HepG2 (cell line): ENCODE results near the gene GPX2. TPM values are rescaled to one million over a fixed set of nuclear protein-coding genes. Genes with fewer than 3 reads are reported as not detected.

ENCODE experiments used
- AHR ChIP-seq: IDR thresholded peaks from 2 replicates; pipeline ENCODE4 v1.6.1; 2018; ENCODE audit warnings: missing genetic modification reagents, missing compliant biosample characterization
- CREB1 ChIP-seq, 2 experiments: fragments of 450-650 bp in 1 of 2; IDR thresholded peaks; 2 replicates each; pipeline ENCODE4 v1.6.1; 2016 to 2017; ENCODE audit warnings: control low read depth in 1 of 2, mild to moderate bottlenecking in 1 of 2, missing compliant biosample characterization in 1 of 2, missing genetic modification characterization in 1 of 2
- CREM ChIP-seq, 2 experiments: sonication (generic) in 1 of 2; formaldehyde crosslinking in 1 of 2; IDR thresholded peaks; 2 replicates each; pipeline versions ENCODE4 v1.4.0 to v1.6.1; 2016 to 2020; ENCODE audit warnings: antibody characterized with exemption in 1 of 2, mild to moderate bottlenecking in 1 of 2, missing genetic modification reagents in 1 of 2
- FLYWCH1 ChIP-seq: sonication (generic); formaldehyde crosslinking; IDR thresholded peaks from 2 replicates; pipeline ENCODE4 v1.8.1; 2023; ENCODE audit warnings: mild to moderate bottlenecking, missing genetic modification reagents
- FOXJ3 ChIP-seq: sonication (generic); formaldehyde crosslinking; IDR thresholded peaks from 2 replicates; pipeline ENCODE4 v1.4.0; 2020; ENCODE audit warnings: missing genetic modification reagents, mild to moderate bottlenecking, borderline replicate concordance
- GTF2F1 ChIP-seq: fragments of 150-350 bp; IDR thresholded peaks from 2 replicates; pipeline ENCODE4 v1.6.1; 2014; ENCODE audit warnings: low read length
- HIVEP1 ChIP-seq: sonication (generic); formaldehyde crosslinking; IDR thresholded peaks from 2 replicates; pipeline ENCODE4 v1.4.0; 2020; ENCODE audit warnings: mild to moderate bottlenecking, missing genetic modification reagents
- MATR3 ChIP-seq: sonication (generic); formaldehyde crosslinking; IDR thresholded peaks from 2 replicates; pipeline ENCODE4 v1.4.0; 2020; ENCODE audit warnings: missing genetic modification reagents
- NFIC ChIP-seq: IDR thresholded peaks from 2 replicates; pipeline ENCODE4 v1.6.1; 2012; ENCODE audit warnings: mild to moderate bottlenecking, low read length, inconsistent platforms
- POLR2A ChIP-seq, 2 experiments: IDR thresholded peaks; 2 replicates each; pipeline ENCODE4 v1.6.1; 2011; ENCODE audit warnings: low read depth in 2 of 2, low read length in 2 of 2, mild to moderate bottlenecking in 1 of 2, moderate library complexity in 1 of 2; ENCODE audit not compliant: insufficient read depth in 1 of 2
- STAG1 ChIP-seq: sonication (generic); formaldehyde crosslinking; IDR thresholded peaks from 2 replicates; pipeline ENCODE4 v1.4.0; 2020; ENCODE audit warnings: missing genetic modification reagents
- TAF15 ChIP-seq: fragments of 200-400 bp; formaldehyde crosslinking; IDR thresholded peaks from one replicate; pipeline ENCODE4 v1.6.1; 2018; ENCODE audit warnings: mild to moderate bottlenecking, low read depth, low read length; ENCODE audit not compliant: poor library complexity, severe bottlenecking
- TBX3 ChIP-seq: fragments of 450-650 bp; IDR thresholded peaks from 2 replicates; pipeline ENCODE4 v1.6.1; 2017; ENCODE audit warnings: antibody characterized with exemption, mild to moderate bottlenecking, inconsistent platforms, borderline replicate concordance
- TCF7 ChIP-seq: sonication (generic); IDR thresholded peaks from 2 replicates; pipeline ENCODE4 v1.6.1; 2016; ENCODE audit warnings: antibody characterized with exemption, low read depth
- ZNF331 ChIP-seq: sonication (generic); formaldehyde crosslinking; IDR thresholded peaks from 2 replicates; pipeline ENCODE4 v1.4.0; 2020; ENCODE audit warnings: missing genetic modification reagents
- ZNF335 ChIP-seq: sonication (generic); formaldehyde crosslinking; IDR thresholded peaks from 2 replicates; pipeline ENCODE4 v1.4.0; 2020; ENCODE audit warnings: missing genetic modification reagents
- ZNF337 ChIP-seq: sonication (generic); formaldehyde crosslinking; IDR thresholded peaks from 2 replicates; pipeline ENCODE4 v1.5.1; 2020; ENCODE audit warnings: missing genetic modification reagents, low read depth, mild to moderate bottlenecking, borderline replicate concordance
- ZNF629 ChIP-seq: sonication (generic); formaldehyde crosslinking; conservative IDR thresholded peaks from 2 replicates; pipeline ENCODE4 v1.5.0; 2020; ENCODE audit warnings: missing genetic modification reagents
- ZNF709 ChIP-seq: sonication (generic); formaldehyde crosslinking; IDR thresholded peaks from 2 replicates; pipeline ENCODE4 v1.5.0; 2020; ENCODE audit warnings: mild to moderate bottlenecking, missing genetic modification reagents
- ZNF777 ChIP-seq: sonication (generic); formaldehyde crosslinking; IDR thresholded peaks from 2 replicates; pipeline ENCODE4 v1.4.0; 2020; ENCODE audit warnings: missing genetic modification reagents
- polyA plus RNA-seq, 8 experiments: library from polyadenylated mRNA; depleted of rRNA in 3 of 8; stranded (reverse) in 7 of 8; unstranded in 1 of 8; fragments of >200 nt; fragmentation: Illumina TruSeq in 4 of 8; extraction: Trizol in 4 of 8; gene quantifications; 2 replicates each; pipeline versions ENCODE4 v1.2.1 to v1.2.3, GENCODE V29; 2011 to 2016; ENCODE audit warnings: low read depth in 4 of 8, missing spikeins in 1 of 8, mixed read lengths in 1 of 8; ENCODE audit not compliant: insufficient read depth in 1 of 8
- total RNA-seq, 5 experiments: library from RNA; depleted of rRNA; stranded (reverse); fragments of >200 nt; fragmentation: Illumina TruSeq; extraction: Trizol; gene quantifications; 2 replicates each; pipeline ENCODE4 v1.2.3, GENCODE V29; 2016; ENCODE audit warnings: low read depth in 1 of 5
- TF ChIP-seq, protein P1 (sequence below): sonication (generic); IDR thresholded peaks from 2 replicates; pipeline ENCODE4 v1.6.1; 2016; ENCODE audit warnings: low read depth, borderline replicate concordance
- TF ChIP-seq, protein P2 (sequence below): fragments of 450-650 bp; IDR thresholded peaks from 2 replicates; pipeline ENCODE4 v1.6.1; 2017
- TF ChIP-seq, protein P3 (sequence below), 2 experiments: fragments of 450-650 bp in 1 of 2; sonication (generic) in 1 of 2; formaldehyde crosslinking; IDR thresholded peaks; 2 replicates each; pipeline versions ENCODE4 v1.5.0 to v1.8.0; 2020 to 2022; ENCODE audit warnings: mild to moderate bottlenecking in 1 of 2, missing genetic modification reagents in 1 of 2
- TF ChIP-seq, protein P4 (sequence below): sonication (generic); formaldehyde crosslinking; IDR thresholded peaks from 2 replicates; pipeline ENCODE4 v1.4.0; 2020; ENCODE audit warnings: mild to moderate bottlenecking, missing genetic modification reagents, borderline replicate concordance

The GPX2 gene
- total and polyA plus RNA-seq, 2 of the 13 experiments (the other 11 are each of a cell fraction or from before 2014, with no cell fraction given): 526 to 674 TPM

DNA sequence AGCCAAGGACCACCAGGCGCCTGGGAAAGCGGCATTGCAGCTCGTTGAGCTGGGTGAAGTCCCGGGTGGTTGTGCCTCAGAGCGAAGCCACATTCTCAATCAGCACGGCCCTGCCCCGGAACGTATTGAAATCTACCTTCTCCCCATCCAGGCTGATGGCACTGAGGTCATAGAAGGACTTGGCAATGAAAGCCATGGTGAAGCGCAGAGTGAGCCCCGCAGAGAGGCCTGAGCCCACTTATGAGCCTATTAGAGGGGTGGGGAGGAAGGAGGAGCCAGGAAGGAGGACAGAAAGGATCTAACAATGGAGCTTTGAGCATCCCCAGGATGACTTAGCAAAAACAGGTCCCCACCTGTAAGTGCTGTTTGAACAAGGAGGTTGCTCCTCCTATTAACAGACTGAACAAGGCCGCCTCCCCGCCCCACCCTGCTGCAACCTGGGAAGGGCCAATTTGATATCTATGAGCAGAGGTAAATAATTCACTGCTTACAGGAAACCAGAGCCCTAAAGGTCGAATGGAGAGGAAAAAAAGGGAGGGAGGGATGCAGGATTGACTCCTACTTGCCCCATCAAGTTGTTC is at the start of gene GPX2 (continued):
- TF ChIP-seq, protein P1, sequence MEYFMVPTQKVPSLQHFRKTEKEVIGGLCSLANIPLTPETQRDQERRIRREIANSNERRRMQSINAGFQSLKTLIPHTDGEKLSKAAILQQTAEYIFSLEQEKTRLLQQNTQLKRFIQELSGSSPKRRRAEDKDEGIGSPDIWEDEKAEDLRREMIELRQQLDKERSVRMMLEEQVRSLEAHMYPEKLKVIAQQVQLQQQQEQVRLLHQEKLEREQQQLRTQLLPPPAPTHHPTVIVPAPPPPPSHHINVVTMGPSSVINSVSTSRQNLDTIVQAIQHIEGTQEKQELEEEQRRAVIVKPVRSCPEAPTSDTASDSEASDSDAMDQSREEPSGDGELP: peak; percentile 70; the same call in 1 of the 2 replicates
- TF ChIP-seq, protein P2, sequence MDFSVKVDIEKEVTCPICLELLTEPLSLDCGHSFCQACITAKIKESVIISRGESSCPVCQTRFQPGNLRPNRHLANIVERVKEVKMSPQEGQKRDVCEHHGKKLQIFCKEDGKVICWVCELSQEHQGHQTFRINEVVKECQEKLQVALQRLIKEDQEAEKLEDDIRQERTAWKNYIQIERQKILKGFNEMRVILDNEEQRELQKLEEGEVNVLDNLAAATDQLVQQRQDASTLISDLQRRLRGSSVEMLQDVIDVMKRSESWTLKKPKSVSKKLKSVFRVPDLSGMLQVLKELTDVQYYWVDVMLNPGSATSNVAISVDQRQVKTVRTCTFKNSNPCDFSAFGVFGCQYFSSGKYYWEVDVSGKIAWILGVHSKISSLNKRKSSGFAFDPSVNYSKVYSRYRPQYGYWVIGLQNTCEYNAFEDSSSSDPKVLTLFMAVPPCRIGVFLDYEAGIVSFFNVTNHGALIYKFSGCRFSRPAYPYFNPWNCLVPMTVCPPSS: no peak
- TF ChIP-seq STAG1 (CRISPR knock-in tag): no peak
- TF ChIP-seq TAF15: no peak
- TF ChIP-seq GTF2F1: peak; percentile 12; the same call in 1 of the 2 replicates
- TF ChIP-seq TBX3: no peak
- peak; percentile 86 for TF ChIP-seq CREM (IDR thresholded peaks at IDR 0.05)
- no peak for TF ChIP-seq CREM (CRISPR knock-in tag; IDR thresholded peaks at IDR 0.05)
- peak; percentile 11; the same call in 1 of the 2 replicates for TF ChIP-seq ZNF331 (CRISPR knock-in tag)
- no peak for TF ChIP-seq MATR3 (CRISPR knock-in tag)
- TF ChIP-seq ZNF629: no peak
- TF ChIP-seq FOXJ3: peak; percentile 51; the same call in 1 of the 2 replicates
- peak; percentile 85 for TF ChIP-seq AHR (CRISPR knock-in tag)
- TF ChIP-seq ZNF337 (CRISPR knock-in tag): no peak
- TF ChIP-seq TCF7: peak; percentile 79
- peak; percentile 89 to 97 for TF ChIP-seq POLR2A (IDR thresholded peaks at IDR 0.05; ENCODE audit: insufficient read depth in 1 of 2, low read depth in 2 of 2, low read length in 2 of 2)
- TF ChIP-seq, protein P3, sequence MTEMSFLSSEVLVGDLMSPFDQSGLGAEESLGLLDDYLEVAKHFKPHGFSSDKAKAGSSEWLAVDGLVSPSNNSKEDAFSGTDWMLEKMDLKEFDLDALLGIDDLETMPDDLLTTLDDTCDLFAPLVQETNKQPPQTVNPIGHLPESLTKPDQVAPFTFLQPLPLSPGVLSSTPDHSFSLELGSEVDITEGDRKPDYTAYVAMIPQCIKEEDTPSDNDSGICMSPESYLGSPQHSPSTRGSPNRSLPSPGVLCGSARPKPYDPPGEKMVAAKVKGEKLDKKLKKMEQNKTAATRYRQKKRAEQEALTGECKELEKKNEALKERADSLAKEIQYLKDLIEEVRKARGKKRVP (CRISPR knock-in tag; IDR thresholded peaks at IDR 0.05): no peak
- peak; percentile 45; the same call in 1 of the 2 replicates for TF ChIP-seq ZNF777 (CRISPR knock-in tag)
- TF ChIP-seq, protein P4, sequence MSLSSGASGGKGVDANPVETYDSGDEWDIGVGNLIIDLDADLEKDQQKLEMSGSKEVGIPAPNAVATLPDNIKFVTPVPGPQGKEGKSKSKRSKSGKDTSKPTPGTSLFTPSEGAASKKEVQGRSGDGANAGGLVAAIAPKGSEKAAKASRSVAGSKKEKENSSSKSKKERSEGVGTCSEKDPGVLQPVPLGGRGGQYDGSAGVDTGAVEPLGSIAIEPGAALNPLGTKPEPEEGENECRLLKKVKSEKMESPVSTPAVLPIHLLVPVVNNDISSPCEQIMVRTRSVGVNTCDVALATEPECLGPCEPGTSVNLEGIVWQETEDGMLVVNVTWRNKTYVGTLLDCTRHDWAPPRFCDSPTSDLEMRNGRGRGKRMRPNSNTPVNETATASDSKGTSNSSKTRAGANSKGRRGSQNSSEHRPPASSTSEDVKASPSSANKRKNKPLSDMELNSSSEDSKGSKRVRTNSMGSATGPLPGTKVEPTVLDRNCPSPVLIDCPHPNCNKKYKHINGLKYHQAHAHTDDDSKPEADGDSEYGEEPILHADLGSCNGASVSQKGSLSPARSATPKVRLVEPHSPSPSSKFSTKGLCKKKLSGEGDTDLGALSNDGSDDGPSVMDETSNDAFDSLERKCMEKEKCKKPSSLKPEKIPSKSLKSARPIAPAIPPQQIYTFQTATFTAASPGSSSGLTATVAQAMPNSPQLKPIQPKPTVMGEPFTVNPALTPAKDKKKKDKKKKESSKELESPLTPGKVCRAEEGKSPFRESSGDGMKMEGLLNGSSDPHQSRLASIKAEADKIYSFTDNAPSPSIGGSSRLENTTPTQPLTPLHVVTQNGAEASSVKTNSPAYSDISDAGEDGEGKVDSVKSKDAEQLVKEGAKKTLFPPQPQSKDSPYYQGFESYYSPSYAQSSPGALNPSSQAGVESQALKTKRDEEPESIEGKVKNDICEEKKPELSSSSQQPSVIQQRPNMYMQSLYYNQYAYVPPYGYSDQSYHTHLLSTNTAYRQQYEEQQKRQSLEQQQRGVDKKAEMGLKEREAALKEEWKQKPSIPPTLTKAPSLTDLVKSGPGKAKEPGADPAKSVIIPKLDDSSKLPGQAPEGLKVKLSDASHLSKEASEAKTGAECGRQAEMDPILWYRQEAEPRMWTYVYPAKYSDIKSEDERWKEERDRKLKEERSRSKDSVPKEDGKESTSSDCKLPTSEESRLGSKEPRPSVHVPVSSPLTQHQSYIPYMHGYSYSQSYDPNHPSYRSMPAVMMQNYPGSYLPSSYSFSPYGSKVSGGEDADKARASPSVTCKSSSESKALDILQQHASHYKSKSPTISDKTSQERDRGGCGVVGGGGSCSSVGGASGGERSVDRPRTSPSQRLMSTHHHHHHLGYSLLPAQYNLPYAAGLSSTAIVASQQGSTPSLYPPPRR (CRISPR knock-in tag): peak; percentile 92
- no peak for TF ChIP-seq HIVEP1
- TF ChIP-seq NFIC: 0 out of 2 replicates have a peak, but pooled peaks have one; percentile 24
- no peak for TF ChIP-seq ZNF709 (CRISPR knock-in tag)
- TF ChIP-seq FLYWCH1 (CRISPR knock-in tag): no peak
- TF ChIP-seq ZNF335 (CRISPR knock-in tag): 0 out of 2 replicates have a peak, but pooled peaks have one; percentile 55
- no peak for TF ChIP-seq CREB1 (IDR thresholded peaks at IDR 0.05)
- TF ChIP-seq CREB1 (CRISPR knock-in tag; IDR thresholded peaks at IDR 0.05): no peak; the same call in 1 of the 2 replicates
